KOPT-K1 (cell line): ENCODE data around the gene SLC43A1.
"Not testable (repeated sequence)": the region's sequence is repeated elsewhere in the genome, so short reads cannot be mapped to it uniquely, and the experiment has no call there.

Source experiments
- H3K27ac ChIP-seq: fragments of 200-600 bp; sonication (generic); 2 replicates; pipeline ENCODE4 v1.5.1; 2016; ENCODE audit warnings: antibody characterized with exemption, mild to moderate bottlenecking, low read depth, low read length; ENCODE audit not compliant: poor library complexity, severe bottlenecking
- H3K36me3 ChIP-seq: fragments of 200-600 bp; sonication (generic); 2 replicates; pipeline ENCODE4 v1.5.1; 2017; ENCODE audit warnings: antibody characterized with exemption, mild to moderate bottlenecking, low read length, moderate library complexity; ENCODE audit not compliant: insufficient read depth
- H3K9me3 ChIP-seq: fragments of 200-600 bp; sonication (generic); 2 replicates; pipeline ENCODE4 v1.5.1; 2017; ENCODE audit warnings: antibody characterized with exemption, low read length, mild to moderate bottlenecking; ENCODE audit not compliant: insufficient read depth, poor library complexity, severe bottlenecking

Gene SLC43A1

GRCh38 chr11:57457643-57458023, 57.9 kb downstream of the SLC43A1 start:
- Histone ChIP-seq H3K36me3 (no peaks in the 10 kb centered on the region), H3K27ac (no peak overlapping the region), H3K9me3 (no peaks in the 10 kb centered on the region)

DNA sequence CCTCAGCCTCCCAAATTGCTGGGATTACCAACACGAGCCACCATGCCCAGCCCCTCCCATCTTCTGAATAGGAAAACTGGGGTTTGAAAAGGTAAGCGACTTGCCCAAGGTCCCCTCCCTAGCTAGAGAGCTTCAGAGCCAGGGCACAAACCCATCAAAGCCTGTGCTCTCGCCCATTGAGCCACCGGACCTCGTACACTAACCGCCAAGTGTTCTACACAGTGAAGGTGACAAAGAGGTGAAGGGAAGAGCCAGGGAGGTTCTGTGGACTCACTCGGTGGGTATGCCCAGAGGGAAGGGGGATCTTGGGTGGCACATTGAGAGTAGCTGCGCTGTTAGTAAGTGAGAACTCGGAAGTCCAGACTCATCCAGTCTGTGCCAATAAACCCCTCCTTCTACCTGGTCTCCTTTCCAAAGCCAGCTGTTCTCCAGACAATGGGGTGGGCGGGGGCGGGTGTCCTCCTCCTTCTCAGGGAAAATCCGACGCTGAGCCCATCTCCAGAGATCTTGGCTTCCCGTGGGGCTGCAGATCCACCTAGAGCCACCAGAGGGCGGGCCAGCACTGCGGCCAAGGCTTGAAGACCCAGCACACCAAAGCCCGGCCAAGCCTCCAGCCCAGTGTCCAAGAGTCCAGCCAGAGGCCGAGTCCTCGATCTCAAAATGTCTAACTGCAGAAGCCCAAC, 58.4 kb downstream of the SLC43A1 start:
- no peaks in the 10 kb centered on the region for H3K36me3 ChIP-seq
- no peak overlapping the region for H3K27ac ChIP-seq
- no peaks in the 10 kb centered on the region for H3K9me3 ChIP-seq

- Histone ChIP-seq H3K9me3 (no peaks in the 10 kb centered on the region), H3K27ac (no peak overlapping the region), H3K36me3 (no peaks in the 10 kb centered on the region)
These were observed 61.8 kb downstream of the SLC43A1 start for GRCh38 chr11:57453543-57454177.

GRCh38 chr11:57446055-57446454, 69.4 kb downstream of the SLC43A1 start:
- Histone ChIP-seq H3K9me3 (no peaks in the 10 kb centered on the region), H3K27ac (no peak overlapping the region), H3K36me3 (no peaks in the 10 kb centered on the region)

GRCh38 chr11:57445122-57445394, 70.4 kb downstream of the SLC43A1 start:
- not testable (repeated sequence) for H3K27ac ChIP-seq, H3K36me3 ChIP-seq, H3K9me3 ChIP-seq

- Histone ChIP-seq H3K36me3 (no peaks in the 10 kb centered on the region), H3K9me3 (no peaks in the 10 kb centered on the region), H3K27ac (no peak overlapping the region)
These were observed 71.0 kb downstream of the SLC43A1 start for GRCh38 chr11:57444362-57445121.

DNA sequence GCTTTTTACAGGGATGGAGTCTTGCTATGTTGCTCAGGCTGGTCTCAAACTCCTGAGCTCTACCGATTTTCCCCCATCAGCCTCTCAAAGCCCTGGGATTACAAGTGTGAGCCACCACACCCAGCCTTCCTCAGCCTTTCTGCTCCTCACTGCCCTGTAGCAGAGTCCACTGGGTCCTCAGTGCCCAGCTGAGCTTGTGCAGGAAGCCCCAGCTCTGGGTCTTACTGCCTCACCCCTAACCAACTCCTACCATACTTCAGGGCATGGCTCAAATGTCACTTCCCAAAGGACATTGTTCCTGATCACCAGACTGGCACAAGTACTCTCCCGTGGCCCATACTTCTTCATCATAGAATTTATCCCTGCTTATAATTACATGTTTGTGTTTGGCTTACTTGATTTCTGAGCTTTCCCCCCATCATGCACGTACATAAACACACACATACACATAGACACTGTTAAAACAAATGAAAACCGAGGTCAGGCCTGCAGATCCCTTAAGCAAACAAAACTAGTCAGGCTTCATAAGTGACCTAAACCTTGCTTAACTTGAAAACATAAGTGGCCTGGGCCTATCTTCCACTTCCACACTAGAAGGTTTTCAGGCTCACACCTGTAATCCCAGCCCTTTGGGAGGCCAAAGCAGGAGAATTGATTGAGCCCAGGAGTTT, 74.6 kb downstream of the SLC43A1 start:
- Histone ChIP-seq H3K27ac (no peak overlapping the region), H3K36me3 (no peaks in the 10 kb centered on the region), H3K9me3 (no peaks in the 10 kb centered on the region)

DNA sequence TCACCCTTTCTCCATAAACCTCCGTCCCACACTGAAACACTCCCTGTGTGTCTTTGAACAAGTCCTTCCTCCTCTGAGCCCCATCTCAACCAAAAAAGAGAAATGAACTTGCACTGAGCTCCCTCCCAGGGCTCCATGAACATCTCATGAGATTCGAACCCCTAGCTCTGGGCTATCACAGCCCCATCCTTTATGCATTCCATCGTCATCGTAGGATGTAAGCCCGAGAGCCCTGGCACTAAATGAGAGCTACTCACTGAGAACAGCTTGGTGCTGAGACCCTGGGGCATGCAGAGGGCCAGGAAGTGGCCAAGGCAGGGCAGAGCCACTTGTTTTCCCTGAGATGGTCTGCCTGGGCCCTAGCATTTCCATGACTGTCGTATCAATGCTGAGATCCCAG, 75.7 kb downstream of the SLC43A1 start:
- Histone ChIP-seq H3K9me3 (no peaks in the 10 kb centered on the region), H3K27ac (no peak overlapping the region), H3K36me3 (no peaks in the 10 kb centered on the region)

DNA sequence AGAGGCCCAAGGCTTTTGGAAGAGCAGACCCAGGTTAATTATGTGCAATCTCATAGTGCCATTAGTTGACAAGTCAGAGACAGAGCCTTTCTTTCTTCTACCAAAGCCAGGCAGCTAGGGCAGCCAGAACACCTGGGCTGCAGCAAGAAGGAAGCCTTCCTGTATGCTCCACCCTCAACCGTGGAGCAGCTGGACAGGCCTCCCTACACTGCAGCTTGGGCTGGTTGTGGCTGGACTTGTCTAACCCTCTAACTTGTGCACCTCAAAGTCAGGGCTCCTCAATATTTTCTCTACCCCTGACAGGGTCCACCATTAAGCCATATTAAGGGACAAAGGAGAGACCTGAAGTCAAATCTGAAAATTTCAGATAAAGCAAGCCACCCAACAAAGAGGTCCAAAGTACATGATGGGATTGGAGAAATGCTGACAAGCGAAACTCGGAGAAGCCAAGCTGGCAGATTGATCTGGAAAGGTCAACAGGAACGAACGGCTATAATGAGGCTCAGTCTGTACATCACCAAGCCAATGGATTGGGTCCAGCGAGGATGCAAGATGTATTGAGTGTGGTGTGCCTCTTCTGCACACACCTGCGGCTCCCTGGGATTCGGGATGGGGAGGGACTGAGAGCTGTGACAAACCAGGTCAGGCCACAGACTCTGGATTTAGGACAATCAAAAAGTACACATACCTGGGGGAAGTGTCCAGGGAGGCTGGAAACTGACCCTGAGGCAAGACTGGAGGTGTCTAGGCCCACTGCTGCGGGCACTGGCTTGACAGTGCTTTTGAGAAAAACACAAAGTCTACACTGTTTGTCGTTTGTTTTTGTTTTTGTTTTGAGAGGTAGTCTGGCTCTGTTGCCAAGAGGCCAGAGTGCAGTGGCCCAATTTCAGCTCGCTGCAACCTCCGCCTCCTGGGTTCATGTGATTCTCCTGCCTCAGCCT, 76.9 kb downstream of the SLC43A1 start:
- no peaks in the 10 kb centered on the region for H3K9me3 ChIP-seq
- no peak overlapping the region for H3K27ac ChIP-seq

GRCh38 chr11:57436031-57436430, 79.5 kb downstream of the SLC43A1 start:
- Histone ChIP-seq H3K27ac (no peak overlapping the region), H3K36me3 (no peaks in the 10 kb centered on the region), H3K9me3 (no peaks in the 10 kb centered on the region)

More for the DNA sequence above, 76.9 kb downstream of the SLC43A1 start:
- H3K36me3 ChIP-seq = no peaks in the 10 kb centered on the region

DNA sequence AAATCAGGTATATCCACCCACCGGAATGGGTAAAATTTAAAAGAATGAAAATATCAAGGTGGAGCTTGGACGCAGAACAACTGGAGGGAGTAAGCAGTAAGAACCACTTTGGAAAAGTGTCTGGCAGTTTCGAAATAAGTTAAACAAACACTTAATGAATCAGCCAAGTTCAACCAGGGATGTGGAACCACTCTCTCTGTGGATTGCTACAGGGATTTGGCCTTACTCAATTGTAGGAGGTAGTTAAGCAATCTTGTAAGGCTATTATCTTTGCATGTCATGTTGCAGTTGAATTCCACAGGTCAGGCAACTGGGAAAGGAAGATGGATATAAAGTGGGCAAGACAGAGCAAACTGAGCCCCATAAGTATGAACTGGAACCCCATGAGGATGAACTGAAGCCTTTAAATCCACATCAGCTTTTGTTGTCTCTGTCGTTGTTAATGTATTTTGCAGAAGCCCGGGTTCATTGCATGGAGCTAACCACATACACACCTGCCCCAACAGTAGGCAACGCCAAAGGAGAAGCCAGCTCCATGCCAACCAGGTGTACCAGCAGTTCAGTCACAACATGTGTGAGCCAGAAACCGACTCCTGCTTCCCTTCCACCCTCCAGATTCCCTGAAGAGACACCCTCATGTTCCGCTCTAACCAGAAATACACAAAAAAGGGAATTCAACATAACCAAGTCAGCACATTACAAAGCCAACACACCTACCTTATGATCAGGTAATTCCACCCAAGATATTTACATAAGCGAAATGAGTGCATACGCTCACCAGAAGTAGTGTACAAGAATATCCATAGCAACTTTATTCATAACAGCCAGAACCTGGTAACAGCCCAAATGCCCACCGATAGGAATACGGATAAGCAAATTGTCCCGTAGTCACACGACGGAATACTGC, 80.6 kb downstream of the SLC43A1 start:
- H3K36me3 ChIP-seq = no peaks in the 10 kb centered on the region
- no peaks in the 10 kb centered on the region for H3K9me3 ChIP-seq
- H3K27ac ChIP-seq = no peak overlapping the region
